Activated T-cell treated with anti-CD3 and anti-CD28 coated beads, Interleukin-2, amount 50 U/mL, for 72 hours (primary cell): ENCODE results near the gene NECTIN1. TPM values are rescaled to one million over a fixed set of nuclear protein-coding genes. Genes with fewer than 3 reads are reported as not detected.
"Not testable (repeated sequence)": the region's sequence is repeated elsewhere in the genome, so short reads cannot be mapped to it uniquely, and the experiment has no call there.

Experiments
- ATAC-seq, 2 donors: fragments of 150-1000 bp; cut with Tn5 transposase; replicated peaks in 1 of 2; 2 replicates each; pipeline ENCODE4 v1.10.0; 2021; ENCODE audit warnings: moderate library complexity in 2 of 2, mild to moderate bottlenecking in 1 of 2
- DNase-seq, 2 donors: peaks; one replicate each; pipeline ENCODE4 v3.0.0; 2021 to 2022; ENCODE audit warnings: mixed read lengths in 1 of 2
- H3K27ac Mint-ChIP-seq: one replicate; pipeline ENCODE4 v1.8.0; 2022; ENCODE audit warnings: mild to moderate bottlenecking, moderate library complexity, mixed read lengths
- H3K27me3 Mint-ChIP-seq: one replicate; pipeline ENCODE4 v1.8.0; 2022; ENCODE audit warnings: low read depth, mixed read lengths
- H3K36me3 Mint-ChIP-seq, 2 donors: one replicate each; pipeline ENCODE4 v1.8.0; 2022; ENCODE audit warnings: mixed read lengths in 2 of 2, mild to moderate bottlenecking in 1 of 2; ENCODE audit not compliant: insufficient read depth in 2 of 2
- H3K4me1 Mint-ChIP-seq: one replicate; pipeline ENCODE4 v1.8.0; 2022; ENCODE audit warnings: low read depth, mixed read lengths
- H3K4me3 Mint-ChIP-seq, 2 donors: one replicate each; pipeline ENCODE4 v1.8.0; 2022; ENCODE audit warnings: mild to moderate bottlenecking in 2 of 2, mixed read lengths in 2 of 2, moderate library complexity in 2 of 2
- H3K9me3 Mint-ChIP-seq, 2 donors: one replicate each; pipeline ENCODE4 v1.8.0; 2022; ENCODE audit warnings: mixed read lengths in 2 of 2
- total RNA-seq, 2 donors: library from RNA; stranded (reverse); gene quantifications; one replicate each; pipeline ENCODE4 v1.2.3, GENCODE V29; 2022

The NECTIN1 gene
- total RNA-seq, 2 donors from 2014 or later = 1.5 to 2.6 TPM

DNA sequence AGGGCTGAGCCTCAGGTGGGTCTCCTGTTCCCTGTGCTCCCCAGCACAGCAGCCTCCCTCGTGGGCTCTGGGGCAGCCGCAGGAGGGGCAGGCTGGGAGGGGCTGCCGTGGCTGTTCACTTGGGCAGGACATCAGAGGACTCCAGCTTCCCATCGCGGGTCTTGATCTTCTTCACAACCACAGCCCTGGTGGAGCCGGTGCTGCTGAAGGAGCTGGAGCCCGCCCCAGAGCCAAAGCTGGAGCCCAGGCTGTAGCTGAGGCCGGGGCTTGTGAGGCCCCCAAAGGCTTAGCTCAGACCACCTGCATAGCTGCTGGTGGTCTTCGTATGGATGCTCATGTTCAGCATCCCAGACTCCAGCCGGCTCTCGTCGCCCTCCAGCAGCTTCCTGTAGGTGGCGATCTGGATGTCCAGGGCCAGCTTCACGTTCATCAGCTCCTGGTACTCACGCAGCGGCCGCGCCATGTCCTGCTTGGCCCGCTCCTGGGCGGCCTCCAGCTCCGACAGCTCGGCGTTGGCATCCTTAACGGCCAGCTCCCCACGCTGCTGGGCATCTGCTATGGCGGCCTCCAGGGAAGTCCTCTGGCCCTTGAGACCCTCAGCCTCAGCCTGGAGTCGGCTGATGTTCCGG, 126.1 kb downstream of the NECTIN1 start:
- no peaks in the 10 kb centered on the region for H3K9me3 Mint-ChIP-seq
- no peak for DNase-seq
- H3K27me3 Mint-ChIP-seq = peaks cover 21% of the 10 kb centered on the region
- no peaks in the 10 kb centered on the region for H3K4me1 Mint-ChIP-seq
- no peak for ATAC-seq
- H3K36me3 Mint-ChIP-seq = no peaks in the 10 kb centered on the region
- H3K4me3 Mint-ChIP-seq = no peak overlapping the region
- H3K27ac Mint-ChIP-seq = no peak overlapping the region

DNA sequence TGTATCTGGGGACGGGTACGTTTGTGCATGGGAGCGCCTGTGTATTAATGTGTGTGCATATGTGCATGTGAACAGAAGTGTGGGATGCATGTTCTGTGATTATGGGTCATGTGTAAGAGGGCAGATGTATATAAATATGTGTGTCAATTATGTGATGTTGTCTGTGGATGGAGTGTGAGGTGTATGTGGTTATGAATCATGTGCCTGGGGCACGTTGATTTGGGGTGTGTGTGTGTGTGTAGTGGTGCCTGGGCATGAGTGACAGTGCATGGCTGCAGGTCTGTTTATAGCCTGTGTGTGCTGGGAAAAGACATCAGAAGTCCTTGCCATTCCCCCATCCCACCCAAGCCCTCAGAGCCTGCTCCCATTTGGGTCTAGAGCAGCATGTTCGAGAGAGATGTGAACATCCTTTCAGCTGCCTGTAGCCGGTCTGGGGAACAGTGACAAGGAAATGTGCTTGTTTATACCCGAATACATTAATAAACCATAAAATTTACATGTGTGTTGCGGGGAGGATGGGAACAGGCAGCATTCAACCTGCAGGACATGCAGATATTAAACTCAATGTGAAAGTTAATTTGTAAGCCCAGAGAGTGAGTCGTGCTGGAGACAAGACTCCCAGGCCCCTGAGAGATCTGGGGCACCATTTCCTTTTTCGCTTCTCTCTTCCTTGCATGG, 129.0 kb downstream of the NECTIN1 start:
- no peak overlapping the region for H3K4me3 Mint-ChIP-seq
- no peaks in the 10 kb centered on the region for H3K9me3 Mint-ChIP-seq
- H3K27ac Mint-ChIP-seq = no peak overlapping the region
- peaks cover 11% of the 10 kb centered on the region for H3K27me3 Mint-ChIP-seq
- no peak for ATAC-seq
- H3K36me3 Mint-ChIP-seq = no peaks in the 10 kb centered on the region
- no peak for DNase-seq
- no peaks in the 10 kb centered on the region for H3K4me1 Mint-ChIP-seq

DNA sequence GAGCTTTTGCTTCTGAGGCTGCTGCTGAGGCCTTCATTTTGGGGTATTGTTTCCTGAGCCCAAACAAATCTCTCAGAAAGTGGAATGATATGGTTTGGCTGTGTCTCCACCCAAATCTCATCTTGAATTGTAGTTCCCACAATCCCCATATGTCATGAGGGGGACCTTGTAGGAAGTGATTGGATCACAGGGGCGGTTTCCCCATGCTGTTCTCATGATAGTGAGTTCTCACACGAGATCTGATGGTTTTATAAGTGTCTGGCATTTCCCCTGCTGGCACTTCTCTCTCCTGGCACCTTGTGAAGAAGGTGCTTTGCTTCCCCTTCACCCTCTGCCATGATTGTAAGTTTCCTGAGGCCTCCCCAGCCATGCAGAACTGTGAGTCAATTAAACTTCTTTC, 133.1 kb downstream of the NECTIN1 start:
- not testable (repeated sequence) for DNase-seq, H3K27ac Mint-ChIP-seq, H3K36me3 Mint-ChIP-seq, H3K9me3 Mint-ChIP-seq, H3K4me1 Mint-ChIP-seq, H3K4me3 Mint-ChIP-seq, ATAC-seq
- H3K27me3 Mint-ChIP-seq = peaks cover 15% of the 10 kb centered on the region

DNA sequence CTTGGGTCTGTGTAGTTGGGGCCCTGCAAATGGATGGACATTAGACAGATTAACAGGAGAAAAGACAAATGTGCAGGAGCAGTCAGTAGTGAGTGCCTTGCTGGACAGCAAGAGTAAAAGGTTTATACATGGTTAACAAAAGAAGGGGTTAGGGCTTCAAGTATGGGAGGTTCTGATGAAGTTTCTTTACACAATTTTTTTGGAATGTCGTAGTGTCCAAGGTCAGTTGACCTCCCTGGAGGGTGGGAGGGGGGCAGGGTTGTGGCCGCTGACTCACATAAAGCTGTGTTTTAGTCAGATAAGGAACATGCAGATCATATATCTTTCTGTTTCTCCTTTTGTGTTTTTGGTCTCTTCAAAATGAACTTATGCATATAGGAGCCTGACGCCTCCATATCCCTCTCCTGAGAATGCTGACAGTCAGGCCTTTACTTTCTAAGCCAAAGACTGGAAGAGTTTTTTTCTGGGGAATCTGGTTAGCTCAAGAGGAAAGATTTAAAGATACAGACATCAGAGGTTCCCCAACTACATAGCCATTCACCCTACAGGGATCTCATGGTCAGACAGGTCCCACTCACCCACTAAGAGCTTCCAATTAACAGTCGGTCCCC, 134.3 kb downstream of the NECTIN1 start:
- DNase-seq (no peak), ATAC-seq (no peak)
- no peak overlapping the region for H3K4me3 Mint-ChIP-seq
- no peaks in the 10 kb centered on the region for H3K36me3 Mint-ChIP-seq
- peaks cover 19% of the 10 kb centered on the region for H3K4me1 Mint-ChIP-seq
- H3K27me3 Mint-ChIP-seq = peaks cover 18% of the 10 kb centered on the region
- peaks cover 0 to 2% of the 10 kb centered on the region in 2 donors for H3K9me3 Mint-ChIP-seq
- no peak overlapping the region for H3K27ac Mint-ChIP-seq

DNA sequence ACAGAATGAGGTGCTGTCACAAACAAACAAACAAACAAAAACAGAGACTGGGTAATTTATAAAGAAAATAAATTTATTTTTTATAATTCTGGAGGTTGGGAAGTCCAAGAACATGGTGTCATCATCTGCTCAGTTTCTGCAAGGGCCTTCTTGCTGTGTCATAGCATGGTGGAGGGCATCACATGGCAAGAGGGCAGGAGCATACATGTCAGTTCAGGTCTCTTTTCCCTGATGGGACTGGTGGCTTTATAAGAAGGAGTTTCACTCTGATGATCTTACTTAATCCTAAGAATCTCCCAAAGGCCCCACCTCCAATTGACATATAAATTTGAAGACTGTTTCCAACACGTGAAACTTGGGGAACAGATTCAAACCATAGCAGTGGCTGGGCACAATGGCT, 135.7 kb downstream of the NECTIN1 start:
- Mint-ChIP-seq H3K4me3 (no peak overlapping the region), H3K36me3 (no peaks in the 10 kb centered on the region), H3K27ac (no peak overlapping the region), H3K27me3 (peaks cover 24% of the 10 kb centered on the region), H3K4me1 (peaks cover 21% of the 10 kb centered on the region), H3K9me3 (peaks cover 0 to 2% of the 10 kb centered on the region in 2 donors)
- DNase-seq = no peak
- no peak for ATAC-seq

DNA sequence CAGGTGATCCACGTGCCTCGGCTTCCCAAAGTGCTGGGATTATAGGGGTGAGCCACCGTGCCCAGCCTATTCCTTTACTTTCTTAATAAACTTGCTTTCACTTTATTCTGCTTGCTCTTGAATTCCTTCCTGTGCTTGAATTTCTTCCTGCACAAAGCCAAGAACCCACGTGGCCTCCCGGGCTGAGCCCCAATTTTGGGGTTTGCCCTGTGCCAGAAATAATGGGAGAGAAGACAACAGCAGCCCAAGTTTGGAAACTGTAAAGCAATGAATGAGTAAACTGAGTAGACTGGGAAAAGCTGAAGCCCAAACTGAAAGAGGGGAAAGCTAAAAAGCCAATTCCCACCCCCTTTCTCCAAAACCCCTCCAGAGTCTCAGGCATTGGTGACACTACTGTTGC, 136.4 kb downstream of the NECTIN1 start:
- Mint-ChIP-seq H3K27ac (no peak overlapping the region), H3K4me3 (no peak overlapping the region), H3K9me3 (peaks cover 0 to 2% of the 10 kb centered on the region in 2 donors), H3K36me3 (no peaks in the 10 kb centered on the region), H3K4me1 (peaks cover 21% of the 10 kb centered on the region), H3K27me3 (peaks cover 24% of the 10 kb centered on the region)
- ATAC-seq = no peak
- DNase-seq = no peak

DNA sequence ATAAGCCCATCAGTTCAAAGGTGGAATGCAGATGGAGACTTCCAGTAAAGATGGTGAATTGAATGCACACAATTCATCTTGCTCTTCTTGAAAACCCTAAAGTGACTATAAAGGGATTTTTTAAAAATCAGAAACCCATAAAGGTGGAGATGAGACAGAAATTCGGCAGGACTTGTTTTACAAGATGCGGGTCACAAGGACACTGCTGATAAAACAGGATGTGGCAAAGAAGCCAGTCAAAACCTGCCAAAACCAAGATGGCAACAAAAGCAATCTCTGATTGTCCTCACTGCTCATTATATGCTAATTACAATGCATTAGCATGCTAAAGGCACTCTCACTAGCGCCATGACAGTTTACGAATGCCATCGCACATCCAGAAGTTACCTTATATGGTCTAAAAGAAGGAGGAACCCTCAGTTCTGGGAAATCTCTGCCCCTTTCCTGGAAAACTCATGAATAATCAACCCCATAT, 137.1 kb downstream of the NECTIN1 start:
- Mint-ChIP-seq H3K27me3 (peaks cover 30% of the 10 kb centered on the region), H3K36me3 (no peaks in the 10 kb centered on the region), H3K9me3 (peaks cover 0 to 2% of the 10 kb centered on the region in 2 donors), H3K4me3 (no peak overlapping the region), H3K4me1 (peaks cover 21% of the 10 kb centered on the region), H3K27ac (peak overlapping the region; percentile 21)
- ATAC-seq (no peak), DNase-seq (no peak)

DNA sequence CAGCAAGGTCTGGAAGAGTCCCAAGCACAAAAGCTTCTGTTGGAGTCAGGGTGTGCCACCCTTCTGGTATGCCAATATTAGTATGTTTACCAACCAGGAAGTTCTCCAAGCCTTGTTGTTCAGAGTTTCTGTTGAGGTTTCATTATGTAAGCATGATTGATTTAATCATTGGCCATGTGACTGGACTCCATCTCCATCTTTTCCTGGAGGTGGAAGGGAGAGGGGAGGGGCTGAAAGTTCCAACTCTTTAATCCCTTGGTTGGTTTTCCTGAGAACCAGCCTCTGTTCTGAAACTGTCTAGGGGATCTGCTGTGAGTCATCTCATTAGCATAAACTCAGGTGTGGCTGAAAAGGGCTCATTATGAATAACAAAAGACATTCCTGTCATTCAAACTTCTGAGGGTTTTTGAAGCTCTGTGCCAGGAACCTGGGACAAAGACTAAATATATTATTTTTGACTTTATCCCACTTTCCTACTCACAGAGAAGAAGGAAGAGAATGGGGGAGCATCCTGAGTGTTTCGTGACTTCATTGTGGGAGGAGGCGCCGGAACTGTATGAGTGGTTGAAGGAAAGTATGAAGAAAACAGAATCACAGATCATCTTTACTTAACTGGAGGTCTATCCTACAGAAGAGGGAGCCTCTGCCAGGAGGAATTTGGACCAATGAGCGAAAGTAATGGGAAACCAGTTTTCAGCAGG, 138.2 kb downstream of the NECTIN1 start:
- H3K4me1 Mint-ChIP-seq = peaks cover 21% of the 10 kb centered on the region
- H3K36me3 Mint-ChIP-seq = no peaks in the 10 kb centered on the region
- ATAC-seq = peak; percentile 56 to 63
- no peak overlapping the region for H3K4me3 Mint-ChIP-seq
- no peak for DNase-seq
- H3K27me3 Mint-ChIP-seq = peaks cover 40% of the 10 kb centered on the region
- H3K9me3 Mint-ChIP-seq = peaks cover 0 to 2% of the 10 kb centered on the region in 2 donors
- peak overlapping the region; percentile 68 for H3K27ac Mint-ChIP-seq

DNA sequence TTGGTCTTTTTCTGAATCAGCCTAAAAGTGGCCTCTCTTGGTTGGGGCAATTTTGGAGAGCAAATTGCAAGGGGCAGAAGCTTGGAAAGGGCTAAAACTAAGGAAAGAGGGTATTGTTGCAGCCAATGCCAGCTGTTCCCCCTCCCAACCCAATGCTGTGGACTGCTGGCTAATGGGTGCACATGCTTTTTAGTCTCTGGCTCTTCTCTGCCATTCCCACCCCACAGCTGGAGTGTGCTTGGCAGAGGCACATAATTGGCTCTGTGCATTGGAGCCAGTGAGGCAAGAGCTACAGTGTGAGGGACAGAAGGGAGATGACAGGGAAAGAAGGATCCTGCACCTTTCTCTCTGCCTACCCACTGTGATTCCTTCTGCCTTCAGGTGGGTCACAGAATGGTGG, 140.0 kb downstream of the NECTIN1 start:
- H3K4me3 Mint-ChIP-seq = no peak overlapping the region
- peaks cover 28% of the 10 kb centered on the region for H3K4me1 Mint-ChIP-seq
- ATAC-seq = no peak
- H3K27ac Mint-ChIP-seq = no peak overlapping the region
- peaks cover 48% of the 10 kb centered on the region for H3K27me3 Mint-ChIP-seq
- no peaks in the 10 kb centered on the region for H3K36me3 Mint-ChIP-seq
- DNase-seq = no peak
- peaks cover 0 to 2% of the 10 kb centered on the region in 2 donors for H3K9me3 Mint-ChIP-seq
